HG03159 (cell line): ENCODE measurements around the gene PNPLA6.
"Not testable (repeated sequence)": the region's sequence is repeated elsewhere in the genome, so short reads cannot be mapped to it uniquely, and the experiment has no call there.

Experiments used
- ATAC-seq: cut with Tn5 transposase; IDR thresholded peaks from one replicate; pipeline ENCODE4 v1.9.1; 2021; ENCODE audit warnings: mild to moderate bottlenecking, moderate library complexity; ENCODE audit not compliant: unreplicated experiment

PNPLA6 gene

GRCh38 chr19:7550987-7551761 is 15.7 kb downstream of the PNPLA6 start:
- no peak for ATAC-seq

DNA sequence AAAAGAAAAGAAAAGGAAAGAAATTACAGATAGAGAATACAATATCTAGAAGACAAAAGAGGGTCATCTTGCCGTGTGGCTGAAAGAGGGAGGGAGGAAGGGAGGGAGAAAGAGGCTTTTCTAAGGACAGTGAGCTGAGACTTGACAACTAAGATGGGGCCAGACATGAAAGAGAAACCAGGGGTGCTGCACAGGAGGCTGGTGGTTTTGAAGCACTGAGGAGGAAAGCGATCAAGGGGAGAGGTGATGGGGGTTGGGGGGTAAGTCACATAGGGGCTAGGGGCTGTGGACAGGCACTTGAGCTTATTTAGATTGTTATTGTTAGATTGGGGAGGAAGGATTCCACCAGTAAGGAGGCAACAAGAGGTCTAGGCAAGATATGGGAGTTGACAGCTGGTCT is 17.3 kb downstream of the PNPLA6 start:
- no peak for ATAC-seq

- ATAC-seq, result no peak
Observed at GRCh38 chr19:7554565-7554964, 19.0 kb downstream of the PNPLA6 start.

GRCh38 chr19:7554990-7555864 is 19.7 kb downstream of the PNPLA6 start:
- ATAC-seq, result no peak

GRCh38 chr19:7556696-7557315 is 21.3 kb downstream of the PNPLA6 start:
- no peak for ATAC-seq

- no peak for ATAC-seq
Observed at GRCh38 chr19:7558667-7559066, 23.1 kb downstream of the PNPLA6 start.

- ATAC-seq, result no peak
Observed at GRCh38 chr19:7559102-7559501, 23.6 kb downstream of the PNPLA6 start.

DNA sequence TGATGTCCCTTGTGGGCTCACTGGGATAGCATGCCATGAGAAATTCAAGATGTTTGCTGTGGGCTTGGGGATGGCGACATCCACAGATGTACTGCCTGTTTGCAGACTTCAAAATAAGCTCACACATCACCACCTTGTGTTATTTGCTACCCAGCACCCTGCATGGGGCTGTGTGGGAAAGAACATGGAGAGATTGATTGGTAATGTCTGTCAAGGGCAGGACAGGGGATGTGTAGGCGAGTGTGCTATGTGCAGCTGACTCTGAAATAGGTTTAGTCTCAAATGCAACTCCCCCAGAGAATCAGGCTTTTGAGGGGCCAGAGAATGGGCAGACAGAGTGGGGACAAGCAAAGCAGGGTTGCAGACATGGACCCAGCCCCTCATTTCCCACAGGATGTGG is 24.7 kb downstream of the PNPLA6 start:
- no peak for ATAC-seq

DNA sequence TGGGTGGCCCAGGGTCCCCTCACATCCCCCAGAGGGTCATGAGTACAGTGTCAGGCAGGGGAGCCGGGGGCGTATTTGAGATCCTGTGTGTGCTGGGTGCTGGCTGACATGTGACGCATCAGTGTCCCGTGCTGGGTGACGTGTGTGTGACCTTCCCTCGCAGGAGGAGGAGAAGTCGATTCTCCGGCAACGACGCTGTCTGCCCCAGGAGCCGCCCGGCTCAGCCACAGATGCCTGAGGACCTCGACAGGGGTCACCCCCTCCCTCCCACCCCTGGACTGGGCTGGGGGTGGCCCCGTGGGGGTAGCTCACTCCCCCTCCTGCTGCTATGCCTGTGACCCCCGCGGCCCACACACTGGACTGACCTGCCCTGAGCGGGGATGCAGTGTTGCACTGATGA is 25.8 kb downstream of the PNPLA6 start:
- ATAC-seq, result no peak

GRCh38 chr19:7562646-7563393 is 27.3 kb downstream of the PNPLA6 start:
- ATAC-seq, result no peak

DNA sequence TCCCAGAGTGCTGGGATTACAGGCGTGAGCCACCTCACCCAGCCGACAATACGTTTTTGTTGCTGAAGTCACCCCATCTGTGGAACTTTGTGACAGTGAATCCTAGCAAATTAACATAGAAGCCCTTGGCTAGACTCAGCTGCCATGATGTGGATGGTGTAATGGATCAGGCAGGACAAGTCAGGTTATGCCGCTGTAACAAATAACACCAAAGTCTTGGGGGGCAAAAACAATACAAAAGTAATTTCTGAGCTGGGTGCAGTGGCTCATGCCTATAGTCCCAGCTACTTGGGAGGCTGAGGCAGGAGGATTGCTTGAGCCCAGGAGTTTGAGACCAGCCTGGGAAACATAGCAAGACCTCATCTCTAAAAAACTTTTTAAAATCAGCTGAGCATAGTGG is 29.3 kb downstream of the PNPLA6 start:
- no peak for ATAC-seq

DNA sequence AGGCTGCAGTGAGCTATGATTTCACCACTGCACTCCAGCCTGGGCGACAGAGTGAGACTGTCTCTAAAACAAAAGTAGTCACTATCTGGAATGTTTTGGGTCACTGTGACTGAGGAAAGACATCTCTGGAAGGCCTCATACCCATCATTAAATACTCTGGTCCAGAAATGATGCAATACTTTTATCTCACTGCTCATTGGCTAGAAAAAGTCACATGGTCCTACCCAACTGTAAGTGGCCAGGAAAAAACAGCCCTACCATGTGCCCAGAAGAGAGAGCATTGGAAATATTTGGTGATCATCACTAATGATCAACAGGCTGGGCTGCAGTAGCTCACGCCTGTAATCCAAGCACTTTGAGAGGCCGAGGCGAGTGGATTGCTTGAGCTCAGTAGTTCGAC is 29.8 kb downstream of the PNPLA6 start:
- no peak for ATAC-seq

GRCh38 chr19:7570761-7571160 is 35.2 kb downstream of the PNPLA6 start:
- ATAC-seq, result no peak

GRCh38 chr19:7575434-7576040 is 40.0 kb downstream of the PNPLA6 start:
- no peak for ATAC-seq

- ATAC-seq, result not testable (repeated sequence)
Observed at GRCh38 chr19:7577422-7577821, 41.9 kb downstream of the PNPLA6 start.

DNA sequence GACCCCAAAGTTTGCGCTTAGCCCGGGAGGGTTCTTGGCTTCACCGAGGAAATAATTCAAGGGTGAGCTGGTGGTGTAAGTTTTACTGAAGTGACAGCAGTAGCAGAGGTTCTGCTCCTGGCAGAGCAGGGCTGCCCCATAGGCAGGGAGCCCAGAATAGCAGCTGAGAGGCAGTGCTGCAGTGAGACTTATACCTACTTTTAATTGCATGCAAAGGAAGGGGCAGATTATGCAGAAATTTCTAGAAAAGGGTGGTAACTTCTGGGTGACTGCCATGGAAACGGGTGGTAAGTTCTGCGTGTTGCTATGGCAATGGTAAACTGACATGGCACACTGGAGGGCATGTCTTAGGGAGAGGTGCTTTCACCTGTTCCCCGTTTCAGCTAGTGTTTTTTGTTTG is 42.6 kb downstream of the PNPLA6 start:
- no peak for ATAC-seq

GRCh38 chr19:7579182-7579581 is 43.7 kb downstream of the PNPLA6 start:
- no peak for ATAC-seq

GRCh38 chr19:7582446-7582845 is 46.9 kb downstream of the PNPLA6 start:
- no peak for ATAC-seq

GRCh38 chr19:7589822-7590221 is 54.3 kb downstream of the PNPLA6 start:
- ATAC-seq, result no peak

- ATAC-seq, result no peak
Observed at GRCh38 chr19:7590256-7590655, 54.7 kb downstream of the PNPLA6 start.
